Prostate gland (tissue), 2 donors: Measurements from ENCODE around the gene SUZ12. TPM values are rescaled to one million over a fixed set of nuclear protein-coding genes. Genes with fewer than 3 reads are reported as not detected.
"Not testable (repeated sequence)": the region's sequence is repeated elsewhere in the genome, so short reads cannot be mapped to it uniquely, and the experiment has no call there.

Experiments used
- DNase-seq: peaks from one replicate; pipeline ENCODE4 v3.0.0-alpha.2; 2019; ENCODE audit warnings: low spot score
- H3K27ac ChIP-seq, 2 donors: fragments of 200-600 bp; sonication (generic); 2 replicates each; pipeline ENCODE4 v1.5.1; 2017 to 2019
- H3K27me3 ChIP-seq: fragments of 200-600 bp; sonication (generic); replicated peaks from 2 replicates; pipeline ENCODE4 v1.5.1; 2019; ENCODE audit not compliant: insufficient read depth
- H3K36me3 ChIP-seq, 2 donors: fragments of 200-600 bp; sonication (generic); 1 replicate in 1 of 2; 2 replicates in 1 of 2; pipeline versions ENCODE4 v1.5.1 to v1.8.1; 2017 to 2019
- H3K4me1 ChIP-seq: fragments of 200-600 bp; sonication (generic); replicated peaks from 2 replicates; pipeline ENCODE4 v1.5.1; 2019
- H3K4me3 ChIP-seq, 2 donors: fragments of 200-600 bp; sonication (generic); 2 replicates each; pipeline ENCODE4 v1.5.1; 2017 to 2019
- H3K9me3 ChIP-seq: fragments of 200-600 bp; sonication (generic); 2 replicates; pipeline ENCODE4 v1.5.1; 2017
- POLR2A ChIP-seq: fragments of 450-650 bp; IDR thresholded peaks from one replicate; pipeline ENCODE4 v1.6.1; 2016; ENCODE audit warnings: antibody characterized with exemption, mild to moderate bottlenecking
- POLR2AphosphoS5 ChIP-seq: sonication (generic); formaldehyde crosslinking; IDR thresholded peaks from one replicate; pipeline ENCODE4 v1.6.1; 2017; ENCODE audit warnings: antibody characterized with exemption
- WGBS: methylation state at CpG from one replicate; pipeline ENCODE4 v1.1.5; 2018; 5-methylcytosine and 5-hydroxymethylcytosine counted together
- intact Hi-C: fragments of 100-400 bp; cut with DNase I; formaldehyde crosslinking; loops from one replicate; pipeline ENCODE4 v1.14.2; 2022
- total RNA-seq, 2 donors: library from RNA; depleted of rRNA; stranded (reverse); fragments of >200 nt; gene quantifications; one replicate each; pipeline ENCODE4 v1.1.0, GENCODE V29; 2016
- TF ChIP-seq, protein P1 (sequence below), 4 experiments: fragments of 200-600 bp in 2 of 4; fragments of 450-650 bp in 2 of 4; sonication (generic) in 2 of 4; IDR thresholded peaks; 1 replicate in 3 of 4; 2 replicates in 1 of 4; pipeline ENCODE4 v1.5.1; 2016 to 2019; ENCODE audit warnings: antibody characterized with exemption in 4 of 4, mild to moderate bottlenecking in 2 of 4, moderate library complexity in 2 of 4

Gene SUZ12
- total RNA-seq, 2 donors from 2014 or later = 16.5 to 25.2 TPM

- no peak for DNase-seq
- H3K4me3 ChIP-seq = no peak overlapping the region
- no peaks in the 10 kb centered on the region for H3K9me3 ChIP-seq
- intact Hi-C loops = no loop called here
- 57% methylated on average over 22 of the region's 45 CpGs for WGBS
- TF ChIP-seq POLR2A = no peak
- TF ChIP-seq, protein P1, sequence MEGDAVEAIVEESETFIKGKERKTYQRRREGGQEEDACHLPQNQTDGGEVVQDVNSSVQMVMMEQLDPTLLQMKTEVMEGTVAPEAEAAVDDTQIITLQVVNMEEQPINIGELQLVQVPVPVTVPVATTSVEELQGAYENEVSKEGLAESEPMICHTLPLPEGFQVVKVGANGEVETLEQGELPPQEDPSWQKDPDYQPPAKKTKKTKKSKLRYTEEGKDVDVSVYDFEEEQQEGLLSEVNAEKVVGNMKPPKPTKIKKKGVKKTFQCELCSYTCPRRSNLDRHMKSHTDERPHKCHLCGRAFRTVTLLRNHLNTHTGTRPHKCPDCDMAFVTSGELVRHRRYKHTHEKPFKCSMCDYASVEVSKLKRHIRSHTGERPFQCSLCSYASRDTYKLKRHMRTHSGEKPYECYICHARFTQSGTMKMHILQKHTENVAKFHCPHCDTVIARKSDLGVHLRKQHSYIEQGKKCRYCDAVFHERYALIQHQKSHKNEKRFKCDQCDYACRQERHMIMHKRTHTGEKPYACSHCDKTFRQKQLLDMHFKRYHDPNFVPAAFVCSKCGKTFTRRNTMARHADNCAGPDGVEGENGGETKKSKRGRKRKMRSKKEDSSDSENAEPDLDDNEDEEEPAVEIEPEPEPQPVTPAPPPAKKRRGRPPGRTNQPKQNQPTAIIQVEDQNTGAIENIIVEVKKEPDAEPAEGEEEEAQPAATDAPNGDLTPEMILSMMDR (IDR thresholded peaks at IDR 0.05) = no peak
- no peak for TF ChIP-seq POLR2AphosphoS5
- H3K27ac ChIP-seq = no peak overlapping the region
- H3K4me1 ChIP-seq = no peaks in the 10 kb centered on the region
- no peaks in the 10 kb centered on the region for H3K36me3 ChIP-seq
- no peaks in the 10 kb centered on the region for H3K27me3 ChIP-seq
These were observed 19.7 kb upstream of the SUZ12 start for GRCh38 chr17:31917065-31917529.

DNA sequence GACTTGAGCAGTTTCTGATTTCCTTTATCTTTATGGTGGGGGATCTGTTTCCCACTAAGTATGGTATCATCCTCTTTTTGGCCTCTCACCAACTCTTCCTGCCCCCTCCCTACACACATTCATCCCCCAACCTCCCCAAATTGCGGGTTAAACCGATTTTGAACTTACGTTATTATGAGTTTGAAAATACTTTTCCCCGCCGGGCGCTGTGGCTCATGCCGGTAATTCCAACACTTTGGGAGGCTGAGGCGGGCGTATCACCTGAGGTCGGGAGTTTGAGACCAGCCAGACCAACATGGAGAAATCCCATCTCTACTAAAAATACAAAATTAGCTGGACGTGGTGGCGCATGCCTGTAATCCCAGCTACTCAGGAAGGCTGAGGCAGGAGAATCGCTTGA, 19.1 kb upstream of the SUZ12 start:
- H3K4me3 ChIP-seq, H3K36me3 ChIP-seq, intact Hi-C loops, DNase-seq, H3K4me1 ChIP-seq, H3K27ac ChIP-seq, H3K9me3 ChIP-seq, H3K27me3 ChIP-seq: not testable (repeated sequence)
- 93% methylated on average over 13 of the region's 13 CpGs for WGBS

DNA sequence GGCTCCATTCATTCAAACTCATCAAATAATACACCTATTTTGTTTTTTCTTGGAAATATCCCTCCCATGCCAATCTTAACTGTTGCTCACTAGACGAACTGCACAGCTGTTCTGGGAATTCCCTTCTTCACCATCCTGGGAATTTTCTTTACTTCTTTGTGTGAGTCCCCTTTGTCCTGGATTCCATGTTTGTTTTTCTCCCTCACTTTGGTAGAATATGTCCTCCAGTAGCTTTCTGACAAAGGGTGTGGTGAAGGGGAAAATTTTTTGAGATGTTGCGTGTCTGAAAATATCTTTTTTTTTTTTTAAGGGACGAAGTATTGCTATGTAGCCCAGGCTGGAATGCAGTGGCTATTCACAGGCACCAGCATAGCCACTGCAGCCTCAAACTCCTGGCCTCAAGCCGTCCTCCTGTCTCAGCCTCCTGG, 18.1 kb upstream of the SUZ12 start:
- Histone ChIP-seq H3K4me1 (no peaks in the 10 kb centered on the region), H3K36me3 (no peaks in the 10 kb centered on the region), H3K27ac (no peak overlapping the region), H3K9me3 (no peaks in the 10 kb centered on the region), H3K4me3 (no peak overlapping the region), H3K27me3 (no peaks in the 10 kb centered on the region)
- WGBS = 67% methylated on average over 4 of the region's 4 CpGs
- DNase-seq = no peak
- intact Hi-C loops = no loop called here
- TF ChIP-seq, protein P1 (IDR thresholded peaks at IDR 0.05) = no peak
- no peak for TF ChIP-seq POLR2AphosphoS5
- TF ChIP-seq POLR2A = no peak

- Histone ChIP-seq H3K27ac (no peak overlapping the region), H3K27me3 (no peaks in the 10 kb centered on the region), H3K4me1 (no peaks in the 10 kb centered on the region), H3K4me3 (no peak overlapping the region), H3K9me3 (no peaks in the 10 kb centered on the region), H3K36me3 (no peaks in the 10 kb centered on the region)
- 79% methylated on average over 10 of the region's 10 CpGs for WGBS
- TF ChIP-seq POLR2A = no peak
- TF ChIP-seq, protein P1 (IDR thresholded peaks at IDR 0.05) = no peak
- TF ChIP-seq POLR2AphosphoS5 = no peak
- intact Hi-C loops = no loop called here
- DNase-seq = no peak
These were observed 16.8 kb upstream of the SUZ12 start for GRCh38 chr17:31919802-31920525.

- TF ChIP-seq POLR2A (no peak), POLR2AphosphoS5 (no peak)
- TF ChIP-seq, protein P1 (IDR thresholded peaks at IDR 0.05) = no peak
- no peaks in the 10 kb centered on the region for H3K36me3 ChIP-seq
- no peak overlapping the region for H3K27ac ChIP-seq
- DNase-seq = no peak
- 77% methylated on average over 1 of the region's 5 CpGs for WGBS
- intact Hi-C loops = no loop called here
- no peaks in the 10 kb centered on the region for H3K27me3 ChIP-seq
- no peaks in the 10 kb centered on the region for H3K4me1 ChIP-seq
- no peak overlapping the region for H3K4me3 ChIP-seq
- no peaks in the 10 kb centered on the region for H3K9me3 ChIP-seq
These were observed 10.6 kb upstream of the SUZ12 start for GRCh38 chr17:31926100-31926729.
